HCT116 (cell line): Measurements from ENCODE around the gene AKR1B1. TPM values are rescaled to one million over a fixed set of nuclear protein-coding genes. Genes with fewer than 3 reads are reported as not detected.

ENCODE experiments used
- ATAC-seq: fragments of 200-7000 bp; cut with Tn5 transposase; 2 replicates; pipeline ENCODE4 v1.9.1; 2020; ENCODE audit warnings: mild to moderate bottlenecking, moderate library complexity
- BruUV-seq: library from RNA; stranded (reverse); fragments of 400-500 nt; replicated peaks from 2 replicates; lab custom pipeline; 2021; lab: Mats Ljungman, UMichigan
- CTCF ChIA-PET: fragments of 300-600 bp; sonication (Branson Sonifier 250); formaldehyde crosslinking; loops from one replicate; lab custom pipeline; 2021; ENCODE audit warnings: antibody characterized with exemption; lab: Charles Lee
- POLR2A ChIA-PET: fragments of 300-600, 350-600 bp; sonication (Branson Sonifier 250); formaldehyde crosslinking; loops from one replicate; lab custom pipeline; 2021; ENCODE audit warnings: antibody characterized with exemption; lab: Charles Lee
- RAD21 ChIA-PET, 2 experiments: fragments of 300-600 bp; sonication (Branson Sonifier 250); formaldehyde crosslinking; loops; one replicate each; lab custom pipeline; 2023; ENCODE audit warnings: low total read pairs in 2 of 2; ENCODE audit not compliant: uncharacterized antibody in 2 of 2, unreplicated experiment in 2 of 2, low non-redundant PET in 1 of 2; lab: Charles Lee
- DNase-seq: peaks from one replicate; pipeline ENCODE4 v3.0.0-alpha.2; 2010; ENCODE audit warnings: low read depth, low spot score
- H2AFZ ChIP-seq: fragments of 200-600 bp; shearing (Covaris generic), sonication (generic); 2 replicates; pipeline ENCODE4 v1.6.1; 2017; ENCODE audit warnings: low read depth, mixed run types, mixed read lengths, antibody characterized with exemption, low read length; ENCODE audit not compliant: poor library complexity, severe bottlenecking
- H3K27ac ChIP-seq: 2 replicates; pipeline ENCODE4 v1.5.1; 2012; ENCODE audit warnings: low read depth, low read length
- H3K27me3 ChIP-seq: fragments of 200-600 bp; sonication (generic); 2 replicates; pipeline ENCODE4 v1.6.1; 2016; ENCODE audit warnings: mixed run types, low read length, mixed read lengths; ENCODE audit not compliant: insufficient read depth
- H3K36me3 ChIP-seq, 2 experiments: fragments of 200-500 bp in 1 of 2; fragments of 200-600 bp in 1 of 2; sonication (Bioruptor generic) in 1 of 2; sonication (generic) in 1 of 2; 2 replicates each; pipeline versions ENCODE4 v1.5.1 to v1.6.1; 2014 to 2016; ENCODE audit warnings: low read length in 2 of 2, inconsistent platforms in 1 of 2, mixed read lengths in 1 of 2, mixed run types in 1 of 2; ENCODE audit not compliant: insufficient read depth in 2 of 2, control insufficient read depth in 1 of 2
- H3K4me1 ChIP-seq, 2 experiments: fragments of 200-600 bp in 1 of 2; sonication (generic) in 1 of 2; 2 replicates each; pipeline versions ENCODE4 v1.5.1 to v1.6.1; 2012 to 2017; ENCODE audit warnings: low read length in 2 of 2, inconsistent platforms in 1 of 2, mild to moderate bottlenecking in 1 of 2, mixed read lengths in 1 of 2, mixed run types in 1 of 2, moderate library complexity in 1 of 2; ENCODE audit not compliant: insufficient read depth in 2 of 2, control insufficient read depth in 1 of 2
- H3K4me2 ChIP-seq: fragments of 200-600 bp; sonication (generic); 2 replicates; pipeline ENCODE4 v1.6.1; 2017; ENCODE audit warnings: mixed run types, low read length, mixed read lengths
- H3K4me3 ChIP-seq, 2 experiments: fragments of 200-600 bp in 1 of 2; sonication (generic) in 1 of 2; replicated peaks in 1 of 2; 2 replicates each; pipeline ENCODE4 v1.5.1; 2011 to 2016; ENCODE audit warnings: low read length in 2 of 2, control low read depth in 1 of 2, low read depth in 1 of 2, mild to moderate bottlenecking in 1 of 2, mixed read lengths in 1 of 2, mixed run types in 1 of 2
- H3K79me2 ChIP-seq: fragments of 200-600 bp; sonication (generic); 2 replicates; pipeline ENCODE4 v1.6.1; 2017; ENCODE audit warnings: mild to moderate bottlenecking, mixed run types, low read length, moderate library complexity, mixed read lengths; ENCODE audit not compliant: insufficient read depth
- H3K9ac ChIP-seq: fragments of 200-600 bp; sonication (generic); 2 replicates; pipeline ENCODE4 v1.6.1; 2016; ENCODE audit warnings: low read length, mixed read lengths
- H3K9me2 ChIP-seq: fragments of 200-600 bp; sonication (generic), shearing (Covaris generic); 2 replicates; pipeline ENCODE4 v1.6.1; 2017; ENCODE audit warnings: mixed run types, mild to moderate bottlenecking, moderate library complexity; ENCODE audit not compliant: insufficient read depth
- H3K9me3 ChIP-seq, 2 experiments: fragments of 200-500 bp in 1 of 2; fragments of 200-600 bp in 1 of 2; sonication (Bioruptor generic) in 1 of 2; sonication (generic) in 1 of 2; 2 replicates each; pipeline ENCODE4 v1.6.1; 2014 to 2017; ENCODE audit warnings: low read length in 2 of 2, mixed read lengths in 2 of 2, inconsistent platforms in 1 of 2, low read depth in 1 of 2, mild to moderate bottlenecking in 1 of 2, mixed run types in 1 of 2, moderate library complexity in 1 of 2; ENCODE audit not compliant: control insufficient read depth in 1 of 2, insufficient read depth in 1 of 2
- H4K20me1 ChIP-seq: fragments of 200-600 bp; sonication (generic), shearing (Covaris generic); 2 replicates; pipeline ENCODE4 v1.6.1; 2017; ENCODE audit warnings: mixed run types, mild to moderate bottlenecking, moderate library complexity; ENCODE audit not compliant: insufficient read depth
- CBX3 ChIP-seq: IDR thresholded peaks from 2 replicates; pipeline ENCODE4 v1.6.1; 2012; ENCODE audit warnings: low read depth
- EGR1 ChIP-seq: IDR thresholded peaks from 2 replicates; pipeline ENCODE4 v1.6.1; 2012; ENCODE audit warnings: low read depth
- EZH2 ChIP-seq: fragments of 200-600 bp; sonication (generic); IDR thresholded peaks from 2 replicates; pipeline ENCODE4 v1.6.1; 2017; ENCODE audit warnings: antibody characterized with exemption, mixed run types
- EZH2phosphoT487 ChIP-seq: fragments of 200-600 bp; IDR thresholded peaks from 2 replicates; pipeline ENCODE4 v1.6.1; 2018; ENCODE audit warnings: antibody characterized with exemption, borderline replicate concordance
- FOSL1 ChIP-seq: IDR thresholded peaks from 2 replicates; pipeline ENCODE4 v1.6.1; 2012; ENCODE audit warnings: low read depth
- RAD21 ChIP-seq: IDR thresholded peaks from 2 replicates; pipeline ENCODE4 v1.6.1; 2012; ENCODE audit warnings: low read depth, mild to moderate bottlenecking
- SIN3A ChIP-seq: IDR thresholded peaks from 2 replicates; pipeline ENCODE4 v1.6.1; 2012; ENCODE audit warnings: low read depth
- SRF ChIP-seq: IDR thresholded peaks from 2 replicates; pipeline ENCODE4 v1.6.1; 2012; ENCODE audit warnings: low read depth
- ZNF274 ChIP-seq: fragments of 200-500 bp; sonication (Bioruptor generic); IDR thresholded peaks from 2 replicates; pipeline ENCODE4 v1.6.1; 2014; ENCODE audit warnings: mild to moderate bottlenecking, low read depth, low read length, inconsistent platforms
- intact Hi-C: fragments of 100-400 bp; cut with micrococcal nuclease; formaldehyde crosslinking; loops from 2 replicates; pipeline ENCODE4 v1.10.0; 2022
- total RNA-seq: library from RNA; stranded (reverse); gene quantifications from one replicate; pipeline ENCODE4 v1.2.1, GENCODE V29; 2021; ENCODE audit not compliant: unreplicated experiment
- TF ChIP-seq, protein P1 (sequence below): IDR thresholded peaks from 2 replicates; pipeline ENCODE4 v1.6.1; 2012
- TF ChIP-seq, protein P2 (sequence below): IDR thresholded peaks from 2 replicates; pipeline ENCODE4 v1.6.1; 2012
- TF ChIP-seq, protein P3 (sequence below), 3 experiments: fragments of 200-600 bp in 1 of 3; sonication (generic) in 1 of 3; IDR thresholded peaks in 2 of 3; conservative IDR thresholded peaks in 1 of 3; 2 replicates each; pipeline ENCODE4 v1.5.1; 2012 to 2017; ENCODE audit warnings: low read depth in 2 of 3, low read length in 2 of 3, antibody characterized with exemption in 1 of 3, borderline replicate concordance in 1 of 3, control low read depth in 1 of 3, mild to moderate bottlenecking in 1 of 3, mixed read lengths in 1 of 3, mixed run types in 1 of 3, moderate library complexity in 1 of 3; ENCODE audit not compliant: insufficient read depth in 1 of 3
- TF ChIP-seq, protein P4 (sequence below): IDR thresholded peaks from 2 replicates; pipeline ENCODE4 v1.6.1; 2012; ENCODE audit warnings: low read depth

AKR1B1 gene
- total RNA-seq, 1 experiment from 2014 or later, result 56.8 TPM

DNA sequence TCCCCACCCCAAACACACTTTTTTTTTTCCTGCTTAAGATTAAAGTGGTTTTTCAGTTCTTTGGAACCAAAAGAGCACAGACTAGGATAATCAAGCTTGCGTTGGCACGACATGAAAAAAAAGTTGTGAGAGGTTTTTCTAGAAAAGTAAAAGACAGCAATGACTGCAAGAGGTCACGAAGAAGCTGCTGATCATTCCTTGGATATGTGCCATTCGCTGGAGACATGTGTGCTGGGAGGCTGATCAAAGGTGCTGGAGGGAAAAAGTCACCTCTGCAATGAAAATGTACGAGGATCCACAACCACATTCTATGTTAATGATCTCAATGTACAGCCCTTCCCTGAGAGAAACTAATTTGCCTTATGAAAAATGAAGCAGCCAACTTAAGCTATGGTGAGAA is 5.4 kb downstream of the AKR1B1 start:
- no peak overlapping the region for H3K9ac ChIP-seq
- no peaks in the 10 kb centered on the region for H4K20me1 ChIP-seq
- CTCF ChIA-PET, result no interaction called here
- intact Hi-C loops, result no loop called here
- H3K27me3 ChIP-seq, result no peaks in the 10 kb centered on the region
- no peak overlapping the region for H3K4me2 ChIP-seq
- H3K4me3 ChIP-seq, result no peak overlapping the region
- H3K9me2 ChIP-seq, result no peaks in the 10 kb centered on the region
- no peak overlapping the region for H3K27ac ChIP-seq
- no TSS peak for BruUV-seq
- H3K4me1 ChIP-seq, result peaks cover 5 to 13% of the 10 kb centered on the region in 2 experiments
- DNase-seq (no peak), ATAC-seq (no peak)
- TF ChIP-seq EZH2 (no peak), RAD21 (no peak), ZNF274 (no peak), FOSL1 (no peak), CBX3 (no peak), SRF (no peak)
- TF ChIP-seq, protein P1, sequence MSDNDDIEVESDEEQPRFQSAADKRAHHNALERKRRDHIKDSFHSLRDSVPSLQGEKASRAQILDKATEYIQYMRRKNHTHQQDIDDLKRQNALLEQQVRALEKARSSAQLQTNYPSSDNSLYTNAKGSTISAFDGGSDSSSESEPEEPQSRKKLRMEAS, result no peak
- TF ChIP-seq, protein P2, sequence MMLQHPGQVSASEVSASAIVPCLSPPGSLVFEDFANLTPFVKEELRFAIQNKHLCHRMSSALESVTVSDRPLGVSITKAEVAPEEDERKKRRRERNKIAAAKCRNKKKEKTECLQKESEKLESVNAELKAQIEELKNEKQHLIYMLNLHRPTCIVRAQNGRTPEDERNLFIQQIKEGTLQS, result no peak
- no peak overlapping the region for H2AFZ ChIP-seq
- POLR2A ChIA-PET, result no interaction called here
- no peaks in the 10 kb centered on the region for H3K79me2 ChIP-seq
- no peaks in the 10 kb centered on the region for H3K9me3 ChIP-seq
- no peaks in the 10 kb centered on the region for H3K36me3 ChIP-seq
- RAD21 ChIA-PET, result no interaction called here

- Histone ChIP-seq H3K9ac (no peak overlapping the region), H3K4me3 (no peak overlapping the region), H3K27me3 (no peaks in the 10 kb centered on the region), H4K20me1 (no peaks in the 10 kb centered on the region), H3K9me3 (no peaks in the 10 kb centered on the region), H3K9me2 (no peaks in the 10 kb centered on the region), H3K4me1 (peaks cover 5 to 17% of the 10 kb centered on the region in 2 experiments), H3K27ac (no peak overlapping the region), H3K79me2 (no peaks in the 10 kb centered on the region), H3K4me2 (no peak overlapping the region), H2AFZ (no peak overlapping the region), H3K36me3 (no peaks in the 10 kb centered on the region)
- ChIA-PET CTCF (interaction anchor here (0.8 kb wide), 1 partner anchor 20 kb away, joined by 3 read pairs; no protein-coding TSS in a partner anchor), RAD21 (no interaction called here), POLR2A (no interaction called here)
- DNase-seq, result no peak
- no TSS peak for BruUV-seq
- intact Hi-C loops, result no loop called here
- no peak for ATAC-seq
- no peak for TF ChIP-seq FOSL1
- no peak for TF ChIP-seq RAD21
- TF ChIP-seq SIN3A, result no peak
- TF ChIP-seq EGR1, result no peak
- TF ChIP-seq, protein P2, result no peak
- no peak for TF ChIP-seq EZH2phosphoT487
- TF ChIP-seq, protein P3, sequence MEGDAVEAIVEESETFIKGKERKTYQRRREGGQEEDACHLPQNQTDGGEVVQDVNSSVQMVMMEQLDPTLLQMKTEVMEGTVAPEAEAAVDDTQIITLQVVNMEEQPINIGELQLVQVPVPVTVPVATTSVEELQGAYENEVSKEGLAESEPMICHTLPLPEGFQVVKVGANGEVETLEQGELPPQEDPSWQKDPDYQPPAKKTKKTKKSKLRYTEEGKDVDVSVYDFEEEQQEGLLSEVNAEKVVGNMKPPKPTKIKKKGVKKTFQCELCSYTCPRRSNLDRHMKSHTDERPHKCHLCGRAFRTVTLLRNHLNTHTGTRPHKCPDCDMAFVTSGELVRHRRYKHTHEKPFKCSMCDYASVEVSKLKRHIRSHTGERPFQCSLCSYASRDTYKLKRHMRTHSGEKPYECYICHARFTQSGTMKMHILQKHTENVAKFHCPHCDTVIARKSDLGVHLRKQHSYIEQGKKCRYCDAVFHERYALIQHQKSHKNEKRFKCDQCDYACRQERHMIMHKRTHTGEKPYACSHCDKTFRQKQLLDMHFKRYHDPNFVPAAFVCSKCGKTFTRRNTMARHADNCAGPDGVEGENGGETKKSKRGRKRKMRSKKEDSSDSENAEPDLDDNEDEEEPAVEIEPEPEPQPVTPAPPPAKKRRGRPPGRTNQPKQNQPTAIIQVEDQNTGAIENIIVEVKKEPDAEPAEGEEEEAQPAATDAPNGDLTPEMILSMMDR (IDR thresholded peaks at IDR 0.05 in 2 of 3, conservative IDR thresholded peaks at IDR 0.05 in 1 of 3; ENCODE audit: borderline replicate concordance in 1 of 3, insufficient read depth in 1 of 3, low read depth in 2 of 3, low read length in 2 of 3), result no peak
- TF ChIP-seq, protein P4, sequence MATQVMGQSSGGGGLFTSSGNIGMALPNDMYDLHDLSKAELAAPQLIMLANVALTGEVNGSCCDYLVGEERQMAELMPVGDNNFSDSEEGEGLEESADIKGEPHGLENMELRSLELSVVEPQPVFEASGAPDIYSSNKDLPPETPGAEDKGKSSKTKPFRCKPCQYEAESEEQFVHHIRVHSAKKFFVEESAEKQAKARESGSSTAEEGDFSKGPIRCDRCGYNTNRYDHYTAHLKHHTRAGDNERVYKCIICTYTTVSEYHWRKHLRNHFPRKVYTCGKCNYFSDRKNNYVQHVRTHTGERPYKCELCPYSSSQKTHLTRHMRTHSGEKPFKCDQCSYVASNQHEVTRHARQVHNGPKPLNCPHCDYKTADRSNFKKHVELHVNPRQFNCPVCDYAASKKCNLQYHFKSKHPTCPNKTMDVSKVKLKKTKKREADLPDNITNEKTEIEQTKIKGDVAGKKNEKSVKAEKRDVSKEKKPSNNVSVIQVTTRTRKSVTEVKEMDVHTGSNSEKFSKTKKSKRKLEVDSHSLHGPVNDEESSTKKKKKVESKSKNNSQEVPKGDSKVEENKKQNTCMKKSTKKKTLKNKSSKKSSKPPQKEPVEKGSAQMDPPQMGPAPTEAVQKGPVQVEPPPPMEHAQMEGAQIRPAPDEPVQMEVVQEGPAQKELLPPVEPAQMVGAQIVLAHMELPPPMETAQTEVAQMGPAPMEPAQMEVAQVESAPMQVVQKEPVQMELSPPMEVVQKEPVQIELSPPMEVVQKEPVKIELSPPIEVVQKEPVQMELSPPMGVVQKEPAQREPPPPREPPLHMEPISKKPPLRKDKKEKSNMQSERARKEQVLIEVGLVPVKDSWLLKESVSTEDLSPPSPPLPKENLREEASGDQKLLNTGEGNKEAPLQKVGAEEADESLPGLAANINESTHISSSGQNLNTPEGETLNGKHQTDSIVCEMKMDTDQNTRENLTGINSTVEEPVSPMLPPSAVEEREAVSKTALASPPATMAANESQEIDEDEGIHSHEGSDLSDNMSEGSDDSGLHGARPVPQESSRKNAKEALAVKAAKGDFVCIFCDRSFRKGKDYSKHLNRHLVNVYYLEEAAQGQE, result no peak
These were observed 5.9 kb downstream of the AKR1B1 start for GRCh38 chr7:134452991-134453473.
